HG03159 (cell line): ENCODE measurements around the gene CELF2.

ENCODE experiments used
- ATAC-seq: cut with Tn5 transposase; IDR thresholded peaks from one replicate; pipeline ENCODE4 v1.9.1; 2021; ENCODE audit warnings: mild to moderate bottlenecking, moderate library complexity; ENCODE audit not compliant: unreplicated experiment

Gene CELF2

DNA sequence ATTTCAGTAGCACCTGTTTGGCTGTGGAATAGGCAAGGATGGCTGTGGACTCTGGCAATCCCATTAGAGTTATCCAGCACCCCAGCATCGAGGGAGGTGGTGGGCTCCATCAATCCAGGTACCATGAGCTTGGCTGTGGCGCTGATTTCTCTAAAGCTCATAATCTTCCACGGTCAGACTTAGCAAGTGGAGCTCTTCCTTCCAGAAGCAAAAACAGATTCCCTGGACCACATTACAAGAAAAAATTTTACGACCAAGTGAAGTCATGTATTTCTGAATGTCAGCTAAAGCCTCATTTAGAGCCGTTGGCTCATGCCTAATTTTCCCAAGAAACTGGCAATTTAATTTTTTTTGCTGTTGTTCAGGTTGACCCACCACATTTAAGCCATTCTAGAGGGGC lies 135.1 kb downstream of the CELF2 start:
- no peak for ATAC-seq

DNA sequence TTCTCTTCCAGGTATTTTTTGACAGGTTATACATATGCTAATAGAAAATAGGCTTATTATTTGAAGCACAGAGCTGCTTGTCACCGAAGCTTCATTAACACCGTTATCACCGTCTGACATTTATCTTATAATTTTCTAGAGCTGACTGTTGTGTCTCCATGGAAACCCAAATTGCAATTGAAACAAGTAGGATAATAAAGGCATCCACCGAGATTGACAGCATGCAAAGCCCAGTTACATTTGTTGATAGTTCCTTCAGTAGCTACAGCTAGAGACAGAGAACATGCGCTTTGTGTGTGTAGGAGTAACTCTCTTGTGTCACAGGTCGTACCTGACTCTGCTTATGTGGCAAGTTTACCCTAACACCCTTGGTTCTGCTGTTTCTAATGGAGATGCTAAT lies 135.6 kb downstream of the CELF2 start:
- ATAC-seq, result no peak

DNA sequence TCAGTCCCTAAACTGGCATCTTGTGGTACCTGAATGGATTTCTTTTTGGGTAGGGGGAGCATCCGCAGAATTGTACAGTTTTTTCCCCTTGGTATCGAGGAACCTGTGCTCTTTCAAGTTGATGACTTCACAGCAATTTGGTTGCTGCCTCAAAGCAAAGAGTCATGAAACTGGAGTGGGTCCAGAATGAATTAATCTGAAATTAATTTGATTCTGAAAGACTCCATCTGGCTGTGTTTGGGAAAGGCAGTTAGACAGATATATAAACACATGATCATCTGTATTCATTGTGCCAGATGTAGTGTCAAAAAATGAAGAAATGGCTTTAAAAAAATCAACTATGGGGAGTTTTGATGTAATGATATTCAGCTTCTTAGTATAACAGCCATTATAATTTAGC lies 136.1 kb downstream of the CELF2 start:
- ATAC-seq, result no peak

DNA sequence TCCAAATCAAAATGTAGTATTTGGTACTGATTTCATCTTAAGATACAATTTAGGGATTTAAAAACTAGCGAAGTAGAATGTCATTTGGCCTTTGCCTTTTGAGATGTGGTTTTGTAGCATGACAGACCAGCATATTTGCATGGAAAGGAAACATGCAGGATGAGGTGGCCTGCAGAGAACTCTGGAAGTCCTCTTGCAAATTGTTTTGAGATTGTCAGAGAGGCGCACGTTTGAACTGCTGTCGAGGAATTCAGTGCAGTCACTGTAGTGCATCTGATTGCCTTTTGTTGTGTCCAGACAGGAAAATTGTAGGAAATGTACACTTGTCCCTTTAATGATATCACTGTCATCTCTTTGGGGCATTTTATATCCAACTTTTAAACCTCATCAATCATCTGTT lies 136.7 kb downstream of the CELF2 start:
- ATAC-seq, result no peak

DNA sequence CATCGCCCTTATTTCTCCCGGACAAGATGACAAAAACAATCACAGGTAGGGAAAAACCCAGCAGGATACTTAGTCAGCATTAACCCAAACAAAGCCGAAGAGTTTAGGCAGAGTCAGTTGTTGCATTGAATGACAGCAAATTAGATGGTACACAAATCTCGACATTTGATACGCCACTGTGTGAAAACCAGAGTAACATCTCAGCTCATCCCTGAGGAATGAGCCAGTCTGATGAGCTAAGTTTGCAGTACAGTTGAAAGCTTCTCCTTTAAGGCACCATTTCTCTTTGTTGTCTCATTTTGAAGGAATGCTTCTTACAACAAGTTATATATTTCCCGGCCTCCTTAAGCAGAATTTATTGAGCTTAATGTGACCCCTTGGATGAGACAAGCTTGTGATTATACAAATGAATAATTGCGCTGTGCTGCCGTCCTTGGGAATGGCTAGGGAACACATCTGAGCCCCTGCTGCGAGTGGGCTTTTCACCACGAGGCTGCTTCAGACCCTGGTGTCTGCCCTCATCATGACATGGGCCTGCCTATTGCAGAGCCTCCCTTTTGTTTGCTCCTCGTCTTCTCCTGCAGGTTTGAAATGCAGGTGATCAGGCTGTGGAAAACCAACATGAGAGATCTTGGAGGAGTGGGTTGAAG lies 137.3 kb downstream of the CELF2 start:
- ATAC-seq, result no peak

DNA sequence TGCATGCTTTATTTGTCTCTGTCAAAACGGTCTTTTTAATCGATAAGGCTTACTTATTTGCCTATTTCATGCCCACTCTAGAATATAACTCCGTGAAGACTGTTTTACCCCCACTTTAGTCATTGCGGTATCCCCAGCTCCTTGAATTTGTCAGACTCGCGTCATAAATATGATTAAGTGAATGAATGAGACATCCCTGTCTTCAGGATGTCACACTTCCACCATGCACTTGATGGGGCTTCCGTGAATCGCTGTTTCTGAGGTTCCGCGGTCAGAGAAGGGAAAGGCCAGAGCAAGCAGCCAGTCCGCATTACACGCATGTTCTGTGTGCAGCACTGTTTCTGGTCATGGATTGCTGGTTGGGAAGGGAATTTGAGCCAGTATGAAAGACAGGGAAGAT lies 138.8 kb downstream of the CELF2 start:
- ATAC-seq, result no peak

DNA sequence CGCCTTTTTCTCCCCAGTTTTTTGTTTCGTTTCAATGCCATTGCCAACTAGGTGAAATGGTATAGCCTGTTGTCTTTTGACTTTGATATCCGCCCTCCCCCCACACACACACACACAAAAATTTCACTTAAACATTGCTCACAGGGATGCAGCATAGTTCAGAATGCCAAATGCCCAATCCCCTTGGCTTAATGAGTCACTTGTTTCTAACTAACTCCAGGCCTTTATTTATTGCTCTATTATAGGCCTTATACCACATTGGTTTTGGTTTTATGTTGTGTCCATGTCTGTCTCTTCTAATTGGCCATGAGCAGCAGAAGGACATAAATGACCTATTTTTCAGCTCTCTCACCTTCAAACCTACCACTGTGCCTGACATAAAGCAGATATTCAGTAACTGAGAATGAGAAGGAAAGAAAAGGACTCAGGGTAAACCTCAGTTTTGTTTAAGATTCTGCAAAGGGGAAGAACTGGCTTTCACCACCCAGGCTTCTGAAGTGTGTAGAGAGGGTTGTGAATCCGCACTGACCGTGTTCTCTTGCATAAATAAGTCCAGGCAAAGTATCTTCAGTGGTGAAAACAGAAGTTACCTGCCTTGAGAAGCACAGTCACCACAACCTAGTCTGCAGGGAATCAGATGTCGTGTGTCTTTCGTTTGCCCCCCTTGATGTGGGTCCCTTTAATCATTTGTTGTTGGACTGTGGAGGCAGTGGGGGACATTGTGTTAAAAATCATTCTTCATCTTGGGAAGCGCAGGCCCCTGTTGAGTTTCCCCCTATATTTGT lies 139.8 kb downstream of the CELF2 start:
- ATAC-seq, result no peak

DNA sequence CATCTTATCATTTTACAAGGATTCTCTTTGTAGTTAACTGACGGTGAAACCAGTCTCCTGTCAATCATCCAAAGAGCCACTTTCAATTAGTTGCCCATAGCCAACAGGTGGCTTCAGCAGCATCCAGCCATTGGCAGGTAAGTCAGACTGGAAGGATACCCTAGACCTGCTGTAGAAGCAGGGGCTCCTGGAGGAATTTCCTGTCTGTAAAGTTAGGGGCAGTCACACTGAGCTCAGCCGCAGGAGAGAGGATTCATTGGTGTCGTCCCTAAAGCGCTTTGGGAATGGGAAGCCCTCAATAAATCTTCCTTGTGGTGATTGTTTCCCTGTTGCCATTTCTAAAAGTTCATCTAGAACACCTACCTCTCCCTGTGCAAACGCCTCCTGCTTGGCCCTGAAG lies 140.4 kb downstream of the CELF2 start:
- ATAC-seq, result no peak

DNA sequence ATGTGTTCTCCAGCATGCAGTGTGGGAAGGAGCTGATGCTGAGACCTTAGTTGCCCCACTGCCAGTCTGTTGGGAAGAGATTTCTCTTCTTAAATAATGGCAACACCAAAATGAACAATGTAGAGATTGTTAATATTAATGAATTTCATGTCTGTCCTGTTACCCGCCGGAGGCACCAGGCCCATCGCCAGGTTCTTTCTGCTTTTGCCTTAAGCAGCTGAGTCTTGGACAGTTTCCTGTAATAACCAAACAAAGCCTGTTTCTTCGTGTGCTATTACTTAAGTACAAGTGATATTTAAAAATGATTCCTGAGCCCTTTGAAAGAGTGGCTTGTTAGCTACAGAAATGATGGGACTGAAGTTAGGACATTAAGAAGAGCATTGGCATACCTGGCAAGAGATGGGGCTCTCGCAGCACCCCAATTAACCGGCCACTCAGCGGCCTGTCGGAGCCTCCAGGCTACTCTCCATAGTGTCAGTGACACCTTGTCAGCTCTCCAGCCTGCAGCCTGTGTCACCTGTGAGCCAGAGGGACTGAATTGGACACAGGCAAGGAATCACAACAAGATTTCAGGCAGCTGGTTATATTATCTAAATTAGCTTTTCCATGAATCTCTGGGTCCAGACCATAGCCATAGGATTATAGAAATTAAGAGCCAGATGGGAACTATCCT lies 142.0 kb downstream of the CELF2 start:
- ATAC-seq, result no peak

DNA sequence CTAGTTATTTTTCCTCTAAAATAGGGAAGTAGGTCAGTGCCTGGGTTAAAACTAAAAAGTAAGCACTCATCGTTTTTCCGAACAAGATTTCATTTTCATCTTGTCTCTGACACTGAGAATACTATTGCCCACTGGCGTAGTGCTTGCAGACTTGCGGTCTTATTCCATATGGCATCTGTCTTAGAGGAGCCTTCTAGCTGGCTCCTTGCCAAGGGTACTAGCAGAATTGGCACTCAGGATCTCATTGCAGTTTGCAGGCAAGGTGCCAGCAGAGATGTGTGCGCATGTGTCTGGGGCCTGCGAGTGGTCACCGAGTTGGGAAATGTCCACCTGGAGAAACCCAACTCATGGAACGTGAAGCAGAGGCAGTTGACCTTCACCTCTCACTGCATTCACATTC lies 143.4 kb downstream of the CELF2 start:
- ATAC-seq, result no peak

DNA sequence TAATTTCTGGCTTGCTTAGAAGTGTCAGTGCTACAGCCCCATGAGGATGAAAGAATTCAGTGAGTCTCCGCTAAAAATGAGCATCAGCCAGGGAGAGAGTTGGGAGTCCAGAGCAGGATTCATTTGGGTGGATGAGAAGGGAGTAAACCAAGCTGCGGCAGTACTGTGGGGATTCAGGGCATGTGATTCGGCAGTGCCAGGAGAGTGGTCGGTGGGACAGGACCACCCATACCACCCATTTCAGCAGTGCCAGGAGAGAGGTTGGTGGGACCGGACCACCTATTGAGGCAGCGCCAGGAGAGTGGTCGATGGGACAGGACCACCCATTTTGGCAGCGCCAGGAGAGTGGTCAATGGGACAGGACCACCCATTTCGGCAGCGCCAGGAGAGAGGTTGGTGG lies 144.2 kb downstream of the CELF2 start:
- ATAC-seq, result no peak

DNA sequence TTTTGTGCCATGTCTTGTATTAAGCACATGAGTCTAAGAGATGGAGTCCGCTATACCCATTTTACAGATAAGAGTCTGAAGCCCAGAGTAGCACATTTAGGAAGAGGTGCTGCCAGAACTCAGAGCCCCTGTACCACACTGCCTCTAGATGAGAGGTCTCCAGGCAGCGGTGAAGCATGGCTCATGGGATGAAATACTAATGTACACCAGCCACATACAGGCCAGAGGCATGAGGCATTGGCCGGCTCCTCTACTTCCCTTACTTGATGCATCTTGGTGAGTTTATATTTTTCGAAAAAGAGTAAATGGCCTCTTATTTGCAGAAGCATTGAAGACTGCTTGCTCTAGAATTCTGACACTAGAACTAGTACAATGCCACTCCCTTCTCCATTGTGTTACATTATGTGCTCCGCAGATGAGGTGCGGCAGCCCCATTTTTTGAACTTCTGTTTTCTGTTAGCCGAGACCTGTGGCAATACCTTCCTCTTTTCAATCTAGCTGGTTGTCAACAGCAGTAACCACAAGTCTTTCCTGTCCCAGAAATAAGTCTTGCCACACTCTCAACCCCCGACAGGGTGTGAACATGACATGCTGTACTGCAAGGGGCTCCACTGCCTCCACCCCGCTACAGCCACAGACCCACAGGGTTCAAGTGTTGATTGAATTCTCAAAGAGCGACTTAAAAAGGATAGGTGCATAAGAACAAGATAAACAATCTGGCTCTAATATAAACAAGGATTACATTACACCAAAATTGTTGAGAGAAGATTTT lies 145.3 kb downstream of the CELF2 start:
- peak; percentile 57 for ATAC-seq

DNA sequence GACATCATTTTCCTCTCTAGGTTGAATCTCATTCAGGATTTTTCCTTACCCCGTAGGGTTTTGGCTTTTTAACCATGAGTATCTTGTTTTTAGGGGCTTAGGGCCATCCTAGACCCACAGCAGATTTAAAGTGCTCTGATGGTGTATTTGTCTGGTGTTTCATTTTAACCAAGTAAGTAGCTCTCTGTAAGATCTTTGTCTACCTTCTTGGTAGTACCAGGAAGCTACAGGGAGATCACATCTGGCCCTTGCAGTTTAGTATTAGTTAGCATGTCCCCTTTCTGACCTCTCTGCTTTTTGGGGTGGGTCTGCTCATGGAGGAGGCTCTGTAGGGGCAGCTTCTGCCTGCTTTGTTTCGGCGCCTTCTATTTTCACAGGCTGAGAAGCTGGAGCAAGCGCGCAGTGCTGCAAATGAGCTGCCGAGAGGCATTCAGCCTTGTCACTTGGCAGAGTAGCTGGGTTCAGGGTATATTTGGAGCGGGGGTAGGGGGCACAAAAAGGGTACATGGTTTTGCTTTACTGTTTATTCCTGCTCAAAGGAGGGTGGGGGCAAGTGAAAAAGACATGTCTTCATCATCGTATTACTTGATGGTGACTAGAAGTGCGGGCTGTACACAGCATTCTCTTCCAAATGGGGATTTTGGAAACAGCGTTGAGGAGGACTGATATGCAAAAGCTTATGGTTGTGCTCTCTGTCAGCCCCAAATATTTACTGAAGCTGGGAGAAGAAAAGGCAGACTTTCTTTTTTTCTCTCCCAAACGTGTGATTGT lies 146.3 kb downstream of the CELF2 start:
- ATAC-seq, result no peak

DNA sequence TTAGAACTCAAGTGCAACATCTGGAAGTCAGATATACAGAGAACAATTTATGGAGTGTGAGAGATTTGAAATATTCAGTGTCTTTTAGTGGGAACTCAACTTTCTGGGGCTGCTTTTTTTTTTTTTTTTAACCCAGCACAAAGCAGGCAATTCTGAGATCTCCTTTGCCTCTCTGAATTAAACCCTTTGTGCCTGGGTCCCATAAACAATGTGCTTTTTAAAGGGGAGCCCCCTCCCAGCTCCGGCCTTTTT lies 146.8 kb downstream of the CELF2 start:
- ATAC-seq, result no peak

DNA sequence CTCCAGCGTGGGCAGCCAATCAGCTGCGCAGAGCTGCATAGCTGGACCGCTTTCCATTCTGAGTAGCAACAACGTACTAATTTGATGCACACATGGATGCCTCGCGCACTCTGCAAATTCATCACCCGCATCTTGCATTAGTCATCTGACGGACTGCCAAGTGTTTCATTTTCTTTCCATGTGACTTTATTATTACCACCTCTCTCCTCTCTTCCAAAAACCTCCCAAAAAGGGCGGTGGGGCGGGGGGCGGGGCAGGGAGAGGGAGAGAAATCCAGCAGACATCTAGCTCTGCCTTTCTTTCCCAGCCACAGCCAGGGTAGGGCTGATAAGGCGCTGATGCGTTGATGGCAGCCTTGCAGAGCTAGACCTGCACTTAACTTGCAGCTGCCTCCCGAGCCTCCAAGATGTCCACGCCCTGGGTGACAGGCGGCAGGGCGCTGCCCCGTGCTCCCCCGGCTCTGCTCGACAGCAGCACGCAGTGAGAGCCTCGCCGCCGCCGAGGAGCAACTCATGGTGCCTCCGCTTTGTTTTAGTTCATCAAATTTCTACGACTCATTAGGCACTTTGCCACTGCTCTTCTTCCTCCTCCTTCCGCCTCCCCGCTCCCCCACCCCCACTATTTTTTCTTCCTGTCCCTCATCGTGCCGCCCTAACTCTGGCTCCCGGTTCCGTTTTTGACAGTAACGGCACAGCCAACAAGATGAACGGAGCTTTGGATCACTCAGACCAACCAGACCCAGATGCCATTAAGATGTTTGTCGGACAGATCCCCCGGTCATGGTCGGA lies 147.3 kb downstream of the CELF2 start:
- peak; percentile 18 for ATAC-seq

DNA sequence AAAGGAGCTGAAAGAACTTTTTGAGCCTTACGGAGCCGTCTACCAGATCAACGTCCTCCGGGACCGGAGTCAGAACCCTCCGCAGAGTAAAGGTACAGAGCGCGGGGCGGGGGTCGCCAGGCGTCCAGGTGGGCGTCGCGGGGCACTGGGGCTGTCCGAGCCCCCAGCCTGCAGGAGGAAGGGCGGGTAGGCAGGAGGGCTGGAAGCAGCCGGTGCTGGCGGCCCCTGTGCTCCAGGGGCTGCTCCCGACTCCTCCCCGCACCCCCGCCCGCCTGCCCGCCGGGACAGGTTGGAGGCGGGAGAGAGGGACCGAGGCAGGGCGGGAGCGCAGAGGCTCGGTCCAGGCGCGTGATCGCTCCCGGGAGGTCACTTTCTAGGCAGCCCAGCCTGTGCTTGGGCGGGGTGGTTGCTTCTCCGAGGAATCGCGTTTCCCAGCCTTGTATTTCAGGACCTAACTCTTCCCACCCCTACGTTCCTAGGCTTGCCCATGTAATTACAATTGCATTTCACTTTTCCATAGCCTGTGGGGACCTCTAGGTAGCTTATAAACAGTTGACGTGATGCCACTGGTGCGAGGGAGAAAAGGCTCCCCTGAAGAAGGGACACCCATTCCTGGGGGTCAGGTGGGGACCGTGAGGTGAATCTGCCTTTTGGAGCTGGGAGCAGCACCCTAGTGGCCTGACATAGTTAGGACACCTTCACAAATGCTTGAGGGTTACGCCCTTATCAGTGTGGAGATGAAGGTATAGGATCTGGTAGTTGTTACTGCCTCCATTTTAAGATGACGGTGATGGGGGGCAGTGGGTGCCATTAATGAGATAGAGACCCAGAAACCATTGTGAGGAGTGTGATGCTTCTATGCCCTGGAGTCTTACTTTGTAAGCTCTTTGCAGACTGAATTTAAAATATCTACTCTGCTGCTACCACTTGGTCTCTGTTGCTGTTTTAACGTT lies 148.2 kb downstream of the CELF2 start:
- peak; percentile 60 for ATAC-seq

DNA sequence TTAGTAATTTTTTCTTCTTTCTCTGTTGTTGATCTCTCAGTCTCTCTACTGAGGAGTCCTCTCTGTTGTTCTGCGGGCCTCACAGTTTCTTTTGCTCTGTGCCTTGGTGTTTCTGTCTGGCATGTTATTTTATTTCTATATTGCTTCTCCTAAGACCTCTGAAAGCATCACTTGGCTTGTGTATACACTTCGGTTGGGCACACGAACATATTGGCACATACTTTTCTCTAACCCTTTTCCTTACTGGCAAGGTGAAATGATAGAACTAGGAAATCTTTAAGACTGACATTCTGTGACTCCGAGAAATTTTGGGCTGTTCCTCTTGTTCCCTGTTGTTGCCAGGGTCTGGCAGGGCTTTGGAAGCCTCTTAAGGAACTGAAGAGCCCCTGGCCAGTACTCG lies 148.9 kb downstream of the CELF2 start:
- ATAC-seq, result no peak

DNA sequence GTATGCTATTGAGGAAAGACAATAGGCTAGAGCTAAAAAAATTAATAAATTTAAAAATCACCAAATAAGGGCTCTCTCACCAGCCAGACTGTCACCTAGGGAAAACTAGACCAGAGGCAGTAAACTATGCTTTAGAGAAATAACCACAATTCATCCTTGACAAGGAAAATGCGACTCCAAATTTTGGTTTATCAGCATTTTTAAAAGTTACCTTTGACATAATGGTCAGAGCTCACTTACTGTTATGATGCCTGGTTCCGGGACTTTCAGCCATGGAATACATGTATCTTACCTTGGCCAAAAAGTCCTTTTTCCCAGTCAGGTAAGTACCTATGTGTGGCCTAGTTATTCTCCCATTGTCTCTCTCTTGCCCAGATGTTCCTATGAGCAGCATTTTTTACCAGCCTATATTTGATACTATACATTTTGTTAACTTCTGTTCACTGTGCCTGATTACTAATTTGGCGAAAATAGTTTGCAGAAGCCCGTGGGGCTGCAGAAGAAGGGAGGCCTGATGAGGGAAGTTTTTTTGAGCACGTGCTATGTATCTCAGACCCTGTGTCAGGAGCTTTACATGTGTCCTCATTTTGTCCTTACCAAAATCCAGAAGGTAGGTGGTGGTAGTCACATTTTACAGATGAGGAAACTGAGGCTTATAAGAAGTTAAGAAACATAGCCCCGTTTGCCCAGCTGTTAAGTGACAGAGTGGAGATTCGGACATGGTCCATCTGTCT lies 149.7 kb downstream of the CELF2 start:
- no peak for ATAC-seq
